Cardiac fibroblast (primary cell): ENCODE data around the gene GOLGA2.
A peak's percentile ranks its signal among the peaks of the same experiment; 100 is the strongest.

ENCODE experiments used
- DNase-seq, 2 donors: peaks; one replicate each; pipeline versions ENCODE4 v3.0.0 to v3.0.0-alpha.2; 2010; ENCODE audit warnings: low read depth in 2 of 2
- H3K4me3 ChIP-seq, 2 donors: replicated peaks in 1 of 2; 1 replicate in 1 of 2; 2 replicates in 1 of 2; pipeline ENCODE4 v1.5.1; 2011; ENCODE audit warnings: low read depth in 2 of 2, low read length in 2 of 2, mild to moderate bottlenecking in 2 of 2, moderate library complexity in 1 of 2
- CTCF ChIP-seq: IDR thresholded peaks from one replicate; pipeline ENCODE4 v1.5.1; 2011; ENCODE audit warnings: low read depth, mild to moderate bottlenecking, low read length, inconsistent platforms

Gene GOLGA2

GRCh38 chr9:128276574-128277270 lies 915 bp upstream of the GOLGA2 start:
- no peak for TF ChIP-seq CTCF
- H3K4me3 ChIP-seq = peak overlapping the region; percentile 63 to 82
- DNase-seq = peak; percentile 14 to 56

- peak; percentile 100 for DNase-seq
- H3K4me3 ChIP-seq = peak within 1 kb of the TSS; percentile 82 to 99
- no peak for TF ChIP-seq CTCF
Observed at GRCh38 chr9:128276008-128276573, 284 bp upstream of the GOLGA2 start, which contains the start of gene SWI5. TSS of gene SWI5 (plus strand) at chr9:128276276.

DNA sequence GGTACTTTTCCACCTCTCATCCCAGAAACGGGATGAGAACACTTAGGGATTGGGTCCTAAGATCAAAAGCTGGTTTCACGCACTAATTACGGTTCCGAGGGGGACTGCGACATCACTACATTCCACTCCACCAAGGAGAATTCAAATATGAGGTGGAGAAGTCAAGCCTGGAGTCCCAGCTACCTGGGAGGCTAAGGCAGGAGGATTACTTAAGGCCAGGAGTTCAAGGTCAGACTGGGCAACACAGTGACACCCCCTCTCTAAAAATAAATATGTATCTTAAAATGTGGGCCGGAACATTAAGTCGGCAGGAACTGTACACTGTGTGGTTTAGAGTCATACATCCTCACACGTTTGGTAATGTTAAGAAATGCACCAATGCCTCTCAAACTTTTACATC lies 1.6 kb downstream of the GOLGA2 start:
- no peak for TF ChIP-seq CTCF
- peak overlapping the region in 1 of 2 donors; percentile 77 for H3K4me3 ChIP-seq
- DNase-seq = no peak

DNA sequence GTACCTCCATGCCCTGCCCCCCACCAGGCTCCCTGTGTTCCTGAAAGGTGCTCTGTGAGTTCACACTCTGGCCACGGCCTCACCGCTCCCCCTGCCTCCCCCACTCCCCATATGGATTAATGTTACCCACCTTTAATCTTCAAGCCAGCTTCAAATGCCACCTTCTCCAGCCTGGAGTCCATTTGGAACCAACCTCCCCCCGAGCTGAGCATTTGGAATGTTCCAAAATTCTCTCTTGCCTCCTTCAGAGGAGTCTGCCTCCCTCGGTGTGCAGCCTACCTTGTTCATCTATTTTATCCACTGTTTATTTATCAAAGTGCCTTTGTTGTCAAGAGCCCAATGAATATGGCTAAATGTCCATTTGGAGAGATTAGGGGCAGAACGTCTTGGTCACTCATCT lies 4.3 kb downstream of the GOLGA2 start:
- DNase-seq = no peak
- no peak for TF ChIP-seq CTCF
- no peak overlapping the region for H3K4me3 ChIP-seq

GRCh38 chr9:128271112-128271511 lies 4.7 kb downstream of the GOLGA2 start:
- H3K4me3 ChIP-seq = no peak overlapping the region
- no peak for TF ChIP-seq CTCF
- no peak for DNase-seq

DNA sequence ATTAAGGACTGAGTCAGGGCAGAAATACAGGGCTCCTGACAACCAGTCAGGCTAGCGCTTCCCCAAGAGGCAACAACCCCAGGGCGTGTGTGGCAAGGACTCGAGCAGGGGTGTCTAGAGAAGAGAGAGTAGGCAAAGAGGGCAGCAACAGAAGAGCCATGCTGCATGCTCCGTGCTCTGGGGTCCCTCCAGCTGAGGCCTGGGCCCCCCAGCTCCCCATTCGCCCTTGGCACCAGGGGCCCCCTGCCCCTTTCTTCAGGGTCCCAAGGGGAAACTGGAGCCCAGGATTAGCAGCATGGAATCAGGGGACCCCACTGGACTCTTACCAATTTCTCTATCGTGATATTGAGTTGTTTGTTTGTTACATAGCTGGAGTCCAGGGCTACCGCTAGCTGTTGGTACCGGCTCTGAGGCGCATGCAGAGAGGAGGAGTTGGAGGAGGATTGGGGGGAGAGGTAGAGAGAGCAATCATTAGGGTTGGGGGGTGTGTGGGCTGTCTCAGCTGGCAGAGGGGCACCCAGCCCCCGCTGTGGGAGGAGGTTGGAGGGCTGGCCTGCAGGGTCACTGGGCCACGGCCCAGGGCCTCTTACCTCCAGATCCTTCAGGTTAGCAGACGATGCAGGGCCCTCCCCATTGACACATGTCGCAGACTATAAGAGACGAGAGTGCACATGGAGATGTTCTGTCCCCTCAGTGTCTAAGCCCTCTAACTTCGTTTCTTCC lies 8.8 kb downstream of the GOLGA2 start:
- TF ChIP-seq CTCF = no peak
- no peak overlapping the region for H3K4me3 ChIP-seq
- no peak for DNase-seq
